A549 treated with RU486 at 1 μM for 4 hours (cell line): ENCODE measurements around the gene CCT3. TPM values are rescaled to one million over a fixed set of nuclear protein-coding genes. Genes with fewer than 3 reads are reported as not detected.

Experiments used
- total RNA-seq: library from RNA; stranded (reverse); fragments of 200-300 nt; extraction: Qiagen RNA extraction; gene quantifications from 5 replicates; pipeline ENCODE4 v1.2.3, GENCODE V29; 2022; ENCODE audit warnings: low read depth

Gene CCT3
- total RNA-seq, result 379 to 433 TPM (median 412 TPM) in 5 replicates

GRCh38 chr1:156338180-156338976 is at the start of gene CCT3, which contains the start of gene TSACC:
CCT3 (minus strand) TSS chr1:156338292; CDS start chr1:156338184, 108 bp downstream.
TSACC (plus strand) TSS chr1:156338526; CDS start chr1:156339758, 1,232 bp downstream.

GRCh38 chr1:156368889-156369684 is 31.0 kb upstream of the CCT3 start, which contains the start of gene RHBG:
RHBG (plus strand) TSS chr1:156369211; CDS start chr1:156369250, 39 bp downstream.

GRCh38 chr1:156298852-156299357 is 39.2 kb downstream of the CCT3 start, which contains the start of gene VHLL:
VHLL (minus strand) TSS chr1:156299307; CDS start chr1:156299189, 118 bp downstream.

GRCh38 chr1:156295391-156295947 is 42.6 kb downstream of the CCT3 start, which contains the start of gene GLMP:
GLMP (minus strand) TSS chr1:156295679; CDS start chr1:156295645, 34 bp downstream.

GRCh38 chr1:156284112-156284511 is 54.0 kb downstream of the CCT3 start, which contains the start of gene TMEM79:
TMEM79 (plus strand) TSS chr1:156284325; CDS start chr1:156285227, 902 bp downstream.

GRCh38 chr1:156282479-156283222 is 55.4 kb downstream of the CCT3 start, which contains the start of gene SMG5:
SMG5 (minus strand) TSS chr1:156282825; CDS start chr1:156282680, 145 bp downstream.

Other genes with a start within 250 kb of the CCT3 start
- gene LMNA, start 223.6 kb downstream of the CCT3 start, total RNA-seq, result 580 to 740 TPM (median 720 TPM) in 5 replicates
- gene SEMA4A, start 184.7 kb downstream of the CCT3 start, total RNA-seq, result 0.17 to 0.53 TPM (median 0.44 TPM) in 5 replicates
- 25.2 to 30.7 TPM (median 26.8 TPM) in 5 replicates for gene SLC25A44, start 144.2 kb downstream of the CCT3 start, total RNA-seq
- gene PMF1, start 125.3 kb downstream of the CCT3 start, total RNA-seq, result 58.3 to 67.8 TPM (median 60.6 TPM) in 5 replicates
- 0.66 TPM in 1 of 5 replicates, not detected in the others for gene BGLAP, start 96.1 kb downstream of the CCT3 start, total RNA-seq
- 2.2 to 5.0 TPM (median 3.6 TPM) in 5 replicates for gene PAQR6, start 90.2 kb downstream of the CCT3 start, total RNA-seq
- 39.9 to 48.9 TPM (median 46.9 TPM) in 5 replicates for gene SMG5, start 55.5 kb downstream of the CCT3 start, total RNA-seq
- 5.3 to 8.9 TPM (median 7.7 TPM) in 5 replicates for gene TMEM79, start 54.0 kb downstream of the CCT3 start, total RNA-seq
- 33.5 to 50.4 TPM (median 43.5 TPM) in 5 replicates for gene GLMP, start 42.6 kb downstream of the CCT3 start, total RNA-seq
- gene VHLL, start 39.0 kb downstream of the CCT3 start, total RNA-seq, result not detected in 5 replicates
- 1.2 to 3.0 TPM (median 1.6 TPM) in 5 replicates for gene TSACC, start 234 bp upstream of the CCT3 start, total RNA-seq
- not detected in 5 replicates for gene RHBG, start 30.9 kb upstream of the CCT3 start, total RNA-seq
- gene MEF2D, start 162.5 kb upstream of the CCT3 start, total RNA-seq, result 22.6 to 36.0 TPM (median 31.5 TPM) in 5 replicates
- gene IQGAP3, start 234.3 kb upstream of the CCT3 start, total RNA-seq, result 11.6 to 18.6 TPM (median 15.8 TPM) in 5 replicates
- not detected in 5 replicates for gene TTC24, start 241.4 kb upstream of the CCT3 start, total RNA-seq